GM18951 (cell line): ENCODE measurements around the gene PSMB1.
"Not testable (repeated sequence)": the region's sequence is repeated elsewhere in the genome, so short reads cannot be mapped to it uniquely, and the experiment has no call there.

Experiments used
- POLR2A ChIP-seq: IDR thresholded peaks from 4 replicates; pipeline ENCODE4 v1.6.1; 2011; ENCODE audit warnings: mild to moderate bottlenecking; ENCODE audit not compliant: insufficient read length, insufficient read depth; ENCODE audit errors: extremely low read depth
- in situ Hi-C: fragments of 300-500 bp; cut with MboI; formaldehyde crosslinking; loops from one replicate; pipeline ENCODE4 v1.12.0; 2022; ENCODE audit warnings: low sequenced_read_pairs, mixed read lengths, inconsistent platforms; ENCODE audit not compliant: unreplicated experiment

Gene PSMB1

GRCh38 chr6:170504479-170504878, 48.6 kb downstream of the PSMB1 start:
- in situ Hi-C loops = no loop called here
- TF ChIP-seq POLR2A = no peak

- in situ Hi-C loops = no loop called here
- TF ChIP-seq POLR2A = no peak
These were observed 49.7 kb downstream of the PSMB1 start for GRCh38 chr6:170503414-170503761.

- in situ Hi-C loops = not testable (repeated sequence)
These were observed 50.2 kb downstream of the PSMB1 start for GRCh38 chr6:170502733-170503413.

GRCh38 chr6:170502268-170502667, 50.8 kb downstream of the PSMB1 start:
- in situ Hi-C loops = not testable (repeated sequence)

- in situ Hi-C loops = no loop called here
- no peak for TF ChIP-seq POLR2A
These were observed 52.0 kb downstream of the PSMB1 start for GRCh38 chr6:170500955-170501590.

- in situ Hi-C loops = no loop called here
- TF ChIP-seq POLR2A = no peak
These were observed 55.2 kb downstream of the PSMB1 start for GRCh38 chr6:170497841-170498301.

- in situ Hi-C loops = no loop called here
- TF ChIP-seq POLR2A = no peak
These were observed 59.8 kb downstream of the PSMB1 start for GRCh38 chr6:170493354-170493753.

- TF ChIP-seq POLR2A = no peak
- in situ Hi-C loops = no loop called here
These were observed 62.8 kb downstream of the PSMB1 start for GRCh38 chr6:170490259-170490658.

- no peak for TF ChIP-seq POLR2A
- in situ Hi-C loops = no loop called here
These were observed 63.3 kb downstream of the PSMB1 start for GRCh38 chr6:170489836-170490235.

GRCh38 chr6:170487707-170488329, 65.3 kb downstream of the PSMB1 start:
- TF ChIP-seq POLR2A = no peak
- in situ Hi-C loops = no loop called here

- in situ Hi-C loops = no loop called here
- TF ChIP-seq POLR2A = no peak
These were observed 67.9 kb downstream of the PSMB1 start for GRCh38 chr6:170485159-170485558.
